Lower lobe of right lung (tissue), 2 donors: ENCODE data around the gene SLC25A17. TPM values are rescaled to one million over a fixed set of nuclear protein-coding genes. Genes with fewer than 3 reads are reported as not detected.

ENCODE experiments used
- ATAC-seq, 2 donors: fragments of 200-7000 bp; cut with Tn5 transposase; one replicate each; pipeline ENCODE4 v1.9.1; 2020 to 2022; ENCODE audit warnings: mild to moderate bottlenecking in 2 of 2, moderate library complexity in 2 of 2
- DNase-seq: peaks from one replicate; pipeline ENCODE4 v3.0.0-alpha.2; 2020
- H3K27ac ChIP-seq: fragments of 200-600 bp; one replicate; pipeline ENCODE4 v1.8.0; 2022
- H3K27me3 ChIP-seq: fragments of 200-600 bp; one replicate; pipeline ENCODE4 v1.8.0; 2022; ENCODE audit warnings: low read depth
- H3K36me3 ChIP-seq: fragments of 200-600 bp; one replicate; pipeline ENCODE4 v1.8.0; 2022; ENCODE audit warnings: mild to moderate bottlenecking
- H3K4me1 ChIP-seq: fragments of 200-600 bp; one replicate; pipeline ENCODE4 v1.8.0; 2022
- H3K4me3 ChIP-seq: fragments of 200-600 bp; one replicate; pipeline ENCODE4 v1.8.0; 2022; ENCODE audit warnings: mild to moderate bottlenecking
- H3K9me3 ChIP-seq: fragments of 200-600 bp; one replicate; pipeline ENCODE4 v1.8.0; 2022
- CTCF ChIP-seq: fragments of 200-600 bp; IDR thresholded peaks from one replicate; pipeline ENCODE4 v1.8.0; 2022; ENCODE audit warnings: antibody characterized with exemption, mild to moderate bottlenecking
- intact Hi-C: fragments of 100-400 bp; cut with DNase I; formaldehyde crosslinking; loops from one replicate; pipeline ENCODE4 v1.11.0; 2022
- total RNA-seq: library from RNA; stranded (reverse); fragmentation: NEBNext Ultra II Directional; extraction: Animal tissue kit (Norgen Biotek cat#: 25700); gene quantifications from one replicate; pipeline ENCODE4 v1.2.1, GENCODE V29; 2021
- donor health status: DM: no; HTN: yes; CAD: no; lungs with severe emphysema.

SLC25A17 gene
- total RNA-seq, 1 donor from 2014 or later = 11.9 TPM

GRCh38 chr22:40808018-40808841 lies 10.9 kb downstream of the SLC25A17 start:
- intact Hi-C loops = no loop called here

GRCh38 chr22:40806711-40807110 lies 12.4 kb downstream of the SLC25A17 start:
- ATAC-seq = no peak
- peaks cover 8% of the 10 kb centered on the region for H3K4me1 ChIP-seq
- H3K27me3 ChIP-seq = no peaks in the 10 kb centered on the region
- TF ChIP-seq CTCF = no peak
- H3K36me3 ChIP-seq = no peaks in the 10 kb centered on the region
- H3K27ac ChIP-seq = no peak overlapping the region
- H3K4me3 ChIP-seq = no peak overlapping the region
- intact Hi-C loops = no loop called here
- no peaks in the 10 kb centered on the region for H3K9me3 ChIP-seq
- no peak for DNase-seq

More at GRCh38 chr22:40808018-40808841, 10.9 kb downstream of the SLC25A17 start:
- peak in 1 of 2 donors; percentile 62 for ATAC-seq
- Histone ChIP-seq H3K27me3 (no peaks in the 10 kb centered on the region), H3K9me3 (no peaks in the 10 kb centered on the region), H3K36me3 (no peaks in the 10 kb centered on the region), H3K4me1 (peaks cover 8% of the 10 kb centered on the region), H3K4me3 (no peak overlapping the region), H3K27ac (no peak overlapping the region)
- no peak for DNase-seq
- no peak for TF ChIP-seq CTCF

GRCh38 chr22:40805699-40806203 lies 13.4 kb downstream of the SLC25A17 start:
- Histone ChIP-seq H3K4me3 (no peak overlapping the region), H3K9me3 (no peaks in the 10 kb centered on the region), H3K36me3 (no peaks in the 10 kb centered on the region), H3K27me3 (no peaks in the 10 kb centered on the region), H3K4me1 (peaks cover 8% of the 10 kb centered on the region), H3K27ac (no peak overlapping the region)
- TF ChIP-seq CTCF = no peak
- DNase-seq = no peak
- ATAC-seq = no peak
- intact Hi-C loops = no loop called here

DNA sequence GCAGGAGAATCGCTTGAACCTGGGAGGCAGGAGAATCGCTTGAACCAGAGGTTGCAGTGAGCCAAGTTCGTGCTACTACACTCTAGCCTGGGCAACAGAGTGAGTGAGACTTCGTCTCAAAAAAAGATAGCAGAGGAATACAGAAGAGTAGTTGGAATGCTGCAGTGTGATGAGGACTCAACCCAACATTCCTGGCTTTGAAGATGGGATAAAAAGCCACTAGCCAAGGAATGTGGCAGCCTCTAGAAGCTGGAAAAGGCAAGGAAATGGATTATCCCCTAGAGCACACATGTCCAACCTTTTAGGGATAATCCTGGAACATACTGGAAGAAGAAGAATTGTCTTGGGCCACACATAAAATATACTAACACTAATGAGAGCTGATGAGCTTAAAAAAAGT lies 13.9 kb downstream of the SLC25A17 start:
- TF ChIP-seq CTCF = no peak
- intact Hi-C loops = no loop called here
- no peaks in the 10 kb centered on the region for H3K27me3 ChIP-seq
- no peak overlapping the region for H3K4me3 ChIP-seq
- H3K36me3 ChIP-seq = no peaks in the 10 kb centered on the region
- ATAC-seq (no peak), DNase-seq (no peak)
- no peaks in the 10 kb centered on the region for H3K9me3 ChIP-seq
- peaks cover 8% of the 10 kb centered on the region for H3K4me1 ChIP-seq
- no peak overlapping the region for H3K27ac ChIP-seq

DNA sequence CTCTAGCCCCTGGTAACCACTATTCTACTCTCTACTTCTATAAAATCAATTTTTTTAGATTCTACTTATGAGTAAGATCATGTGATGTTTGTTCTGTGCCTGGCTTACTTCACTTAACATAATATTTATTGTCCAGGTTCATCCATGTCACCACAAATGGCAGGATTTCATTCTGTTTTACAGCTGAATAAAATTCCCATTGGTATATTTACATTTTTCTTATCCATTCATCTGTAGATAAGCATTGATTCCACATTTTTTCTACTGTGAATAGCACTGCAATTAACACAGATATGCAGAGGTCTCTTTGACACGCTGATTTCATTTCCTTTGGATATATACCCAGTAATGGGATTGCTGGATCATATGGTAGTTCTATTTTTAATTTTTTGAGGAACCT lies 15.8 kb downstream of the SLC25A17 start:
- DNase-seq (no peak), ATAC-seq (no peak)
- H3K27ac ChIP-seq = no peak overlapping the region
- TF ChIP-seq CTCF = no peak
- intact Hi-C loops = no loop called here
- H3K4me3 ChIP-seq = no peak overlapping the region
- no peaks in the 10 kb centered on the region for H3K36me3 ChIP-seq
- H3K9me3 ChIP-seq = no peaks in the 10 kb centered on the region
- no peaks in the 10 kb centered on the region for H3K27me3 ChIP-seq
- no peaks in the 10 kb centered on the region for H3K4me1 ChIP-seq
